Cardiac muscle cell (in vitro differentiated cells and primary cell): ENCODE measurements around the gene MLIP. TPM values are rescaled to one million over a fixed set of nuclear protein-coding genes. Genes with fewer than 3 reads are reported as not detected.

Experiments used
- DNase-seq, 2 donors: peaks; one replicate each; pipeline versions ENCODE4 v3.0.0 to v3.0.0-alpha.2; 2010 to 2017; ENCODE audit warnings: low read depth in 1 of 2, low spot score in 1 of 2
- H3K27ac ChIP-seq: fragments of 200-600 bp; sonication (generic); 2 replicates; pipeline ENCODE4 v1.5.1; 2016
- H3K27me3 ChIP-seq: fragments of 200-600 bp; sonication (generic); 2 replicates; pipeline ENCODE4 v1.6.0; 2016; ENCODE audit warnings: control low read depth
- H3K36me3 ChIP-seq: fragments of 200-600 bp; sonication (generic); 2 replicates; pipeline ENCODE4 v1.5.1; 2016; ENCODE audit warnings: control low read depth
- H3K4me1 ChIP-seq: fragments of 200-600 bp; sonication (generic); 2 replicates; pipeline ENCODE4 v1.8.1; 2017; ENCODE audit warnings: low read depth, mild to moderate bottlenecking, mixed run types
- H3K4me3 ChIP-seq: fragments of 200-600 bp; sonication (generic); 2 replicates; pipeline ENCODE4 v1.5.1; 2016; ENCODE audit warnings: mild to moderate bottlenecking
- H3K9me3 ChIP-seq: fragments of 200-600 bp; sonication (generic); 2 replicates; pipeline ENCODE4 v1.5.1; 2017; ENCODE audit warnings: low read depth, mild to moderate bottlenecking, control low read depth
- CTCF ChIP-seq: IDR thresholded peaks from 2 replicates; pipeline ENCODE4 v1.5.1; 2012; ENCODE audit warnings: low read depth, mild to moderate bottlenecking, low read length
- polyA plus RNA-seq: library from polyadenylated mRNA; unstranded; fragments of >200 nt; fragmentation: Nextera tagmentation; extraction: Ambion mirVana; gene quantifications from 2 replicates; pipeline ENCODE4 v1.2.1, GENCODE V29; 2016
- total RNA-seq: library from RNA; depleted of rRNA; stranded (reverse); fragments of >200 nt; gene quantifications from 2 replicates; pipeline ENCODE4 v1.2.3, GENCODE V29; 2016

The MLIP gene
- total and polyA plus RNA-seq, 2 experiments from 2014 or later, result 60.5 to 68.9 TPM

GRCh38 chr6:54098450-54099044 is 12.7 kb upstream of the MLIP start:
- H3K36me3 ChIP-seq, result no peaks in the 10 kb centered on the region
- DNase-seq, result no peak
- H3K4me1 ChIP-seq, result peaks cover 11% of the 10 kb centered on the region
- no peak overlapping the region for H3K4me3 ChIP-seq
- no peaks in the 10 kb centered on the region for H3K27me3 ChIP-seq
- H3K9me3 ChIP-seq, result no peaks in the 10 kb centered on the region
- no peak overlapping the region for H3K27ac ChIP-seq
- no peak for TF ChIP-seq CTCF

GRCh38 chr6:54099225-54099624 is 12.0 kb upstream of the MLIP start:
- H3K4me3 ChIP-seq, result no peak overlapping the region
- H3K36me3 ChIP-seq, result no peaks in the 10 kb centered on the region
- H3K27ac ChIP-seq, result no peak overlapping the region
- H3K4me1 ChIP-seq, result peaks cover 7% of the 10 kb centered on the region
- no peaks in the 10 kb centered on the region for H3K27me3 ChIP-seq
- no peaks in the 10 kb centered on the region for H3K9me3 ChIP-seq
- TF ChIP-seq CTCF, result no peak
- DNase-seq, result no peak

GRCh38 chr6:54100411-54101006 is 10.7 kb upstream of the MLIP start:
- Histone ChIP-seq H3K9me3 (no peaks in the 10 kb centered on the region), H3K27ac (no peak overlapping the region), H3K4me1 (no peaks in the 10 kb centered on the region), H3K36me3 (no peaks in the 10 kb centered on the region), H3K27me3 (no peaks in the 10 kb centered on the region), H3K4me3 (no peak overlapping the region)
- TF ChIP-seq CTCF, result no peak
- no peak for DNase-seq

- no peaks in the 10 kb centered on the region for H3K4me1 ChIP-seq
- no peak overlapping the region for H3K4me3 ChIP-seq
- TF ChIP-seq CTCF, result no peak
Observed at GRCh38 chr6:54102238-54102637, 9.0 kb upstream of the MLIP start.

GRCh38 chr6:54103497-54103896 is 7.7 kb upstream of the MLIP start:
- H3K4me1 ChIP-seq, result no peaks in the 10 kb centered on the region
- TF ChIP-seq CTCF, result no peak

More at GRCh38 chr6:54102238-54102637, 9.0 kb upstream of the MLIP start:
- Histone ChIP-seq H3K27ac (no peak overlapping the region), H3K36me3 (no peaks in the 10 kb centered on the region), H3K9me3 (no peaks in the 10 kb centered on the region), H3K27me3 (no peaks in the 10 kb centered on the region)
- no peak for DNase-seq

More at GRCh38 chr6:54103497-54103896, 7.7 kb upstream of the MLIP start:
- H3K9me3 ChIP-seq, result no peaks in the 10 kb centered on the region
- H3K36me3 ChIP-seq, result no peaks in the 10 kb centered on the region
- H3K27ac ChIP-seq, result no peak overlapping the region
- no peak overlapping the region for H3K4me3 ChIP-seq
- no peaks in the 10 kb centered on the region for H3K27me3 ChIP-seq
- no peak for DNase-seq
